ENCODE results near the gene SLC11A2.
"Not testable (repeated sequence)": the region's sequence is repeated elsewhere in the genome, so short reads cannot be mapped to it uniquely, and the experiment has no call there.

The SLC11A2 gene

DNA sequence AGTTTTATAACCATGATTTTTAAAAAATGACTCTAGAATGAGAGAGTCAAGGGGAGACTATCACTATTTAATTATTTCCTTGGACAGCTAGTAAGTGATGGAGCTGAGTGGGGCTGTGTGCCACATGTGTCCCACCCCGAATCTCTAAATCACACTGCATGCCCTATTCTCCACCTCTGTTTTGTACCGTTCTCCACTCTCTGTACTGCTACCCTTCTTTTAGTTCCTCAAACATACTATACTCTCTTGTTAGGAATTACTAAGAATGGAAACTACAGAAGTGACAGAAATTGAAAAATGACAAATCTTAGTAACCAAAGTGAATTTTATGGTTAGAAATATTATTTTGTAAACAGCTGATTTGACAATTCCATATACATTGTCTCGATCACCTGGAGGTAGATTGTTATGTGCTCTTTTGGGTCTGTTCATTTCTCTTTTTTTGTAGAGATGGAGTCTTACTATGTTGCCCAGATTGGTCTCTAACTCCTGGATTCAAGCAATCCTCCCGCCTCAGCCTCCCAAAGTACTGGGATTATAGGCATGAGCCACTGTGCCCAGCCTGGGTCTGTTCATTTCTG lies 35.9 kb downstream of the SLC11A2 start:
- DNase-seq, result no peak
- ATAC-seq, result no peak

DNA sequence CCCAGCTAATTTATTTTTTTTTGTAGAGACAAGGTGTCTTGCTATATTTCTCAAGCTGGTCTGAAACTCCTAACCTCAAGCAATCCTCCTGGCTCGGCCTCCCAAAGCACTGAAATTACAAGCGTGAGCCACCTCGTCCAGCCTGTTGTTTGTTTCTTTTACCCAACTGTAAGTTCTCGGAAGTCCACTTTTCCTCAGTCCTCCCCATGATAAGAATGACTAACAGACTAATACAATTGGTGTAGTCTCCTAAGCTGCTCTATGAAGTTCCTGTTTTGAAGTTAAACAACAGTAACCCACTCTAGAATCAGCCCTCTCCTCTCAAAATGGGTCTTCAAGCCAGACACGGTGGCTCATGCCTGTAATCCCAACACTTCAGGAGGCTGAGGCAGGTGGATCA lies 37.3 kb downstream of the SLC11A2 start:
- ATAC-seq, result no peak
- no peak for DNase-seq

DNA sequence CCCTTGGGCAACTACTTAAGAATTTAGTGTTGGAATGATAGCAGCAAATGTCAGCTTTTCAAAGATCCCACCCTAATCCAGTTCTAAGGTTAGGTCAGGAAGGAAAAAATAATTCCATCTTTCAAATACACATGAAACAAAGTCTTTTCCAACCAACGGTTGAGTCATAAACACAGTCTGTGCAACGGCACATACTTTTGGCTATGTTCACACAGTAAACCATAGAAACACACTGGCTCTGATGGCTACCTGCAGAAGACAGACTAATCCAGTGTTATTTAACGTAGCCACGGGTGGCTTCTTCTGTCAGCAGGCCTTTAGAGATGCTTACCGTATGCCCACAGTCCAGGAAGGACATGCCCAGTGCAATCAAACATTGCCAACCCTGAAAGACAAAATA lies 38.1 kb downstream of the SLC11A2 start:
- ATAC-seq, result no peak
- DNase-seq, result no peak

- ATAC-seq (no peak), DNase-seq (no peak)
Measured at GRCh38 chr12:50986966-50987737, 39.0 kb downstream of the SLC11A2 start.

- ATAC-seq (peak; percentile 67), DNase-seq (no peak)
Measured at GRCh38 chr12:50985322-50985721, 40.9 kb downstream of the SLC11A2 start.

DNA sequence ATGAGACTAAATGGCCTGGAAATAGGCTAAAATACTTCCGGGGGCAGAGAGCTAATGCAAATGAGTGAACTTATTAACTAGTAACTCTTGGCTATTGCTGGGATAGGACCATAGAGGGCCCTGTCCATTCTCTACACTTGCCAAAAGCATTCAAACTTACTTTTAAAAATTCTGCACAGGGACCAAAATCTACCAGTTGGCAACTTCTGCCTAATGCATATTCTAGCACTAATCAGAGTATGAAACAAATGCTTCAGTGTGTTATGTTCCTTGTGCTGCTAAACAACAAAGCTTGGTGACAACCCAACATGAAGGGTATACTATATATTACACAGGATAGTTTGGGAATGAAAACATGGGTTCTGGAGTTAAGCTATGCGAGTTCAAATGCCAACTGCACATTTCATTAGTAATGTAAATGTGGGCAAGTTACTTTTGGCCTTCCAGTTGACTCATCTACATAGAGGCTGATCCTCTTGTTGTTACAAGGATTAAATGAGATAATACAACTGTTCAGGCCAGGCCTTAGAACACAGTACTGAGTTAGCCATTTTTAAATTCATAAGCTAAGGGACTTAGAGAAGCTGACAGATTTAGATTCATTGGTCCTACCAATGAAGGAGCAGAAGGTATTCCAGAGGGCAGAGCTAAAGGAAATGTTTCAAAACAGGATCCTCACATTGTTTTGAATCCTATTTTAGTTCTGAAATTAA lies 41.4 kb downstream of the SLC11A2 start:
- no peak for DNase-seq
- ATAC-seq, result no peak

- ATAC-seq (no peak), DNase-seq (no peak)
Measured at GRCh38 chr12:50981319-50982239, 44.6 kb downstream of the SLC11A2 start.

DNA sequence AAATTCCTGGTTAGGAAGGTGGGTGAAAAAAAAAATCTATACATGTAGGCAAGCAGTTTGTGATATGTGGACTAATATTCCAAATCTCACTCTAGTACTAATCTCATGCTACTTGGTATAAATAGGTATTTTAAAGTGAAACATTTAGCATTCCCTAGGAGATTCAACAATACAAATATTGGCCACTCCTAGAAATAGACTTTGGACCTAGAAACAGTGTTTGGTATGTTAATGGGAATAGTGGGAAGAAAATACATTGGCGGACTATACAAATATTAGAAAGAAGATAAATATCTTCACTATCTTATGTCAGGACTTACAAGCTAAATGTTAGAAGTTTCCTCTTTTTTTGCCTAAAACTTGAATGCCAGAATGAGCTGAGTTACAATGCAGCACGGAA lies 45.6 kb downstream of the SLC11A2 start:
- ATAC-seq (no peak), DNase-seq (no peak)

DNA sequence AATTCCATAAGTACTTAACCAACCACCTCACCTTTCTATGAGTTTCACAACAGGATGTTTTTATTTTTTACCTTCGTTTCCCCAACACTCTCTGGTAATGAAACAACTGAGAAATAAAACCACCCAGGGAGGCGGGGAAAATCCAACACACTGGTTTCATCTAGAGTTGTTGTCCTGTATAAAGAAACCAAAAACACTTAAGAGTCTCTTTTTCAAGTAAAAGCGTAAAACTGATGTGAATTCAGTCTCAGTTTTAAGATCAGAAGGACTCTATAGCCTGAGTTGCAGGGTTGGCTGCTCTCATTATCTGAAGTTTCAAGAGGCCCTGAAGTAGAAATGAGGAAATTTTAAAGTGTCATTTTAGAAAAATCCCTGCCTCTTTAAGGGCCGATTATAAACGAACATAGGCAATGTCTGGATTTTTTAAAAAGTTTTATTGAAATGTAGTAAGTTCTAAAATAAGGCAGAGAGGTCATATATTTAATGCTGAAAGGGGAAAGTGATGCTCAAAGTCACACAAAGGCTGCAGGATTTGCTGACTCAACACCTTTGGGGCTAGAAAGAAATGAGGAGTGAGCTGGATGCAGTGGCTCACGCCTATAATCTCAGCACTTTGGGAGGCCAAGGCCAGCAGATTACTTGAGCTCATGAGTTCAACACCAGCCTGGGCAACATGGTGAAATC lies 46.7 kb downstream of the SLC11A2 start:
- DNase-seq (no peak), ATAC-seq (no peak)

GRCh38 chr12:50971946-50972345 lies 54.2 kb downstream of the SLC11A2 start:
- DNase-seq, result no peak
- ATAC-seq, result no peak

- DNase-seq, result no peak
- ATAC-seq, result no peak
Measured at GRCh38 chr12:50964432-50964831, 61.8 kb downstream of the SLC11A2 start.

DNA sequence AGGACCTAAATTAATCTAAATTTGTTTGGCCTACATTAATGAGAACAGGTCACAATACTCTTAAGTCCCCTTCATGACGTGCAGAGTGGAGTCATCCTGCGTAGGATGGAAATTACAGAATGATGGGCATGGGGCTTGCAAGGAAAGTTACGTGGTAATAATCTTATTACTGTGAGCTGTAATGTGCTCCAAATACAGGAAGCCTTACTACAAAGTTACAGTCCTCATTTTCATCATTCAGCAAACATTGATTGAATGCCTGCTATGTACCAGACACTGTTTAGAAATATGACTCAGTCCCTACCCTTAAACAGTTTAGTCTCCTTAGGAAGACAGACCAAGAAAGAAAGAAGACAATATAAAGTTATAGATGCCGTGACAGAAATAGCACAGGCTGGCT lies 64.5 kb downstream of the SLC11A2 start:
- DNase-seq (no peak), ATAC-seq (no peak)

DNA sequence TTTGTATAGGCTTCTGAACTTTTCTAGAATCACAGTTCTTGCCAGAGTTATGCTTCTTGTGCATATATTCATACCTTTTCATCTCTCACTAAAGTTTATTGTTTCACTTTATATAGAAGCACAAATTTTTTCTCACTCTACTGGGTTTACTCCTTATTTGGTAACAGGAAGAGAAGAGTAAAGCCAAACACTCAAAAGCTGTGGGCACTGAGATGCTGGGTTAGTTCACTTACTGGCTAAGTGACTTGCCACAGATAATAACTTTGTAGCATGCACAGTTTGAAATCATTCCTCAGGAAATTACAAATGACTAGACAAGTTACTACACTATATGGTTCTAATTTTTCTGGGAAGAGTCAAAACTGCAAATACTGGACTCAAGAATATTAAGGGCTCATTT lies 66.1 kb downstream of the SLC11A2 start:
- ATAC-seq (no peak), DNase-seq (no peak)

- no peak for DNase-seq
- no peak for ATAC-seq
Measured at GRCh38 chr12:50955697-50956096, 70.5 kb downstream of the SLC11A2 start.

GRCh38 chr12:50955288-50955687 lies 70.9 kb downstream of the SLC11A2 start:
- DNase-seq (no peak), ATAC-seq (no peak)

DNA sequence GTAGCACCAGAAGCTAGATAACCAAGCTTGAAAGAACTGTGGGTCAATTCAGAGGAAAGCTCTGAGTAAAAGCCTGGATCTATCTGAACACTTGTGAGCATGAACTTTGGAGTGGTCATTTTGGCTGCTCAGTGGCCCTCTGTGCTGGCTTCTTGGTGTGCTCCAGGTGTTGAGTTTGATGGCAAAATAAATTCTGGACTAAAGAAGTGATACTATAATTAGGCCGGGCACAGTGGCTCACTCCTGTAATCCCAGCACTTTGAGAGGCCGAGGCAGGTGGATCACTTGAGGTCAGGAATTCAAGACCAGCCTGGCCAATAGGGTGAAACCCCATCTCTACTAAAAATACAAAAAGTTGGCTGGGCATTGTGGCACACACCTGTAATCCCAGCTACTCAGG lies 71.4 kb downstream of the SLC11A2 start:
- ATAC-seq, DNase-seq: not testable (repeated sequence)

DNA sequence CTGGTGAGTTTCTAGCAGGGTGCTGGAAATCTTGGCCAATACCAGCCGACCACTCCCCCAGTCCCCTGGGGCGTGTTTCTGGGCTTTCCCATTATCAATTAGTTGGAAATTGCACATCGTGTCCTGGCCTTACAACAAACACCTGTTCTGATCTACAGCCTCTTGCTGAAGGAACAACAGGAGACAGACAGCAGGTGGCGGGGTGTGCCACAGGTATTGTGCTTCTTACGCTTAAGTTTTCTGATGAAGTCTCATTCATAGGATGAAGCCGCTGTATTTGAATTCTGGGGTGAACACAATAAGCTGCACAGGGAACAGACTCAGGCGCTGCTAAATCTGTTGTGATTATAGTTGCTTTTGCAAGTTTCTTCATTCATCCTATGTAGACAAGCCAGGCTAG lies 73.1 kb downstream of the SLC11A2 start:
- no peak for DNase-seq

DNA sequence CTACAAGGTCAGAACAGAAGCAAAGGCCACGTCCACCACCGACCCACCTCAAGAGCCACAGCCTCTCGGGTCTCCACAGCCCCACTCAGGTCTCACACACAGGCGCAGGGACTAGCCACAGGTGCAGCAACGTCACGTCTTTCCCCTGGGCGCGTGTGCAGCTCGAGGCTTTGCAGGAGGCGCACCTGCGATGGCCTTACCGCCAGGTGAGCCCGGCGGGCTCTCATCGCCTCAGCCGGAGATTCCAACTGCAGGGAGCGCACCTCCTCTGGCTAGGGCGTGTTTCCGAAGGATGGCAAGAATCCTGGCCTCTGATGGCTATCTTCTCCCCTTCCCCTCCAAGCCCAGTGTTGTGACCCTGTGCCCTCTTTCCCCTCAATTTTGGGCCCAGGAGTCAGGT lies 73.7 kb downstream of the SLC11A2 start, which contains the start of gene HIGD1C:
TSS of gene HIGD1C (plus strand) at position 35 of the 400 bp plus-strand sequence. CDS start 1,455 bp downstream, outside the sequence.
- DNase-seq (no peak), ATAC-seq (no peak)

More for the DNA sequence above, 73.1 kb downstream of the SLC11A2 start:
- no peak for ATAC-seq

DNA sequence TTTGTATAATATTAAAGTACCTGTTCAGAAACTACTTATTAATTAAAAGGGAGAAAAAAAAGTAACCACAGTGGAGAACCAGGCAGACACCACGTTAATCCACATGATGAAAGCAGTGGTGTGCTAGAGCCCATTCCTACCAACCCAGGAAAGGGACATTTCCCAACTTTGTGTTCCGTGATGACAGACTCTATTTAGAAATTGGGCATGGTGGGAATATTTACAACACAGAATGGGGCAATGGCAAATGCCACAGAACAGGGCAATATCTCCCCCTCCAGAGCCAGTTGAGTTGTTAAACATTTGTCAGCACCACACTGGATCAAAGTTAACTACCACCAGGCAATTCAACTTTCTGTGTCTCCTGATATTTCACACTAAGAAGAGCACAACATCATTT lies 75.1 kb downstream of the SLC11A2 start:
- no peak for DNase-seq
- ATAC-seq, result no peak

- no peak for ATAC-seq
Measured at GRCh38 chr12:50949801-50950302, 76.3 kb downstream of the SLC11A2 start.

GRCh38 chr12:50948798-50949197 lies 77.4 kb downstream of the SLC11A2 start:
- ATAC-seq, result no peak

More at GRCh38 chr12:50949801-50950302, 76.3 kb downstream of the SLC11A2 start:
- no peak for DNase-seq

More at GRCh38 chr12:50948798-50949197, 77.4 kb downstream of the SLC11A2 start:
- no peak for DNase-seq
